Measurements from ENCODE around the gene KRTAP9-9. TPM values are rescaled to one million over a fixed set of nuclear protein-coding genes. Genes with fewer than 3 reads are reported as not detected.

The KRTAP9-9 gene
- total and polyA plus RNA-seq, 2 of the 8 experiments (the other 6 are each of a cell fraction or from before 2014, with no cell fraction given): not detected

GRCh38 chr17:41254861-41255260 lies 323 bp upstream of the KRTAP9-9 start:
- no peak overlapping the region for H4K91ac ChIP-seq (replicated peaks; ENCODE audit: insufficient read length, low read length)
- POLR2A ChIA-PET (ENCODE audit: partially characterized antibody): no interaction called here
- H3K9ac ChIP-seq (replicated peaks in 1 of 4; ENCODE audit: extremely low read depth in 1 of 4, low read depth in 3 of 4, low read length in 3 of 4): no peak overlapping the region
- no peaks in the 10 kb centered on the region; the same call in 1 of the 2 replicates for H3K23me2 ChIP-seq (ENCODE audit: low read depth, low read length)
- no peak overlapping the region for H3K18ac ChIP-seq (ENCODE audit: extremely low read depth, low read length)
- H3K23ac ChIP-seq (ENCODE audit: insufficient read length): no peak overlapping the region
- no peak overlapping the region for H2BK120ac ChIP-seq (replicated peaks; ENCODE audit: low read depth, low read length)
- H2BK20ac ChIP-seq (ENCODE audit: low read length): no peak overlapping the region
- DNase-seq (ENCODE audit: low read depth in 1 of 2, low spot score in 2 of 2) (no peak), FAIRE-seq (no peak)
- H3K56ac ChIP-seq (replicated peaks; ENCODE audit: insufficient read length, low read depth, low read length): no peak overlapping the region
- no peak overlapping the region for H3K14ac ChIP-seq (ENCODE audit: insufficient read length)
- H4K8ac ChIP-seq (ENCODE audit: extremely low read depth, insufficient read depth, low read length): no peak overlapping the region
- no peak overlapping the region for H3K4ac ChIP-seq (replicated peaks; ENCODE audit: insufficient read length, low read depth, low read length)
- H2BK15ac ChIP-seq (ENCODE audit: low read length): no peak overlapping the region
- H3K79me1 ChIP-seq (ENCODE audit: low read depth, low read length): no peaks in the 10 kb centered on the region
- H3K4me2 ChIP-seq (ENCODE audit: insufficient read depth in 1 of 2, low read depth in 2 of 2, low read length in 2 of 2): no peak overlapping the region
- H2BK12ac ChIP-seq (ENCODE audit: low read depth, low read length): no peak overlapping the region
- H3K9me3 ChIP-seq (ENCODE audit: insufficient read depth in 2 of 2, low read depth in 1 of 2, low read length in 1 of 2): no peaks in the 10 kb centered on the region
- H4K5ac ChIP-seq (ENCODE audit: insufficient read length, low read depth, low read length): no peak overlapping the region
- H2AFZ ChIP-seq (ENCODE audit: low read length): no peak overlapping the region
- no peaks in the 10 kb centered on the region for H3K36me3 ChIP-seq (ENCODE audit: control insufficient read depth in 2 of 4, insufficient read depth in 4 of 4, low read length in 3 of 4)
- 0% methylated on average over 1 of the region's 1 CpG; no CpG with 5 or more reads in 1 of the 2 experiments for WGBS, 2 experiments (ENCODE audit: extremely low coverage in 1 of 2, insufficient coverage in 1 of 2, insufficient read length in 1 of 2, insufficient replicate concordance in 2 of 2, low coverage in 1 of 2, low lambda C conversion rate in 2 of 2, missing lambda C conversion rate in 1 of 2)
- CTCF ChIA-PET (ENCODE audit: partially characterized antibody): interaction anchor here (1.0 kb wide), 1 partner anchor 18 kb away, joined by 3 read pairs; no protein-coding TSS in a partner anchor
- no peaks in the 10 kb centered on the region; a peak in 1 of 7 replicates for H3K27me3 ChIP-seq (replicated peaks in 1 of 4; ENCODE audit: control insufficient read depth in 3 of 4, extremely low read depth in 1 of 4, insufficient read depth in 3 of 4, low read length in 3 of 4)
- no peaks in the 10 kb centered on the region for H4K20me1 ChIP-seq (replicated peaks in 1 of 2; ENCODE audit: control insufficient read depth in 1 of 2, insufficient read depth in 2 of 2, low read length in 2 of 2)
- peaks cover 0 to 2% (median 0%) of the 10 kb centered on the region in 4 experiments; a peak in 2 of 7 replicates for H3K4me1 ChIP-seq (replicated peaks in 1 of 4; ENCODE audit: control insufficient read depth in 3 of 4, insufficient read depth in 4 of 4, low read length in 3 of 4)
- no peak overlapping the region for H3K4me3 ChIP-seq (ENCODE audit: extremely low read depth in 1 of 4, insufficient read depth in 2 of 4, low read depth in 3 of 4, low read length in 4 of 4)
- no peaks in the 10 kb centered on the region for H3K79me2 ChIP-seq (ENCODE audit: control insufficient read depth in 1 of 2, insufficient read depth in 2 of 2, low read length in 2 of 2)
- no peak overlapping the region for H2AK5ac ChIP-seq (ENCODE audit: low read depth, low read length)
- H3K27ac ChIP-seq (ENCODE audit: low read depth, low read length): no peak overlapping the region
- H2BK5ac ChIP-seq (ENCODE audit: low read depth, low read length): no peak overlapping the region
- TF ChIP-seq POU5F1 (IDR thresholded peaks at IDR 0.05; ENCODE audit: low read depth, low read length): no peak
- no peak for TF ChIP-seq CHD2 (IDR thresholded peaks at IDR 0.05; ENCODE audit: low read length)
- no peak for TF ChIP-seq NANOG (IDR thresholded peaks at IDR 0.05; ENCODE audit: insufficient read depth, low read depth, low read length, poor library complexity, severe bottlenecking)
- TF ChIP-seq RBBP5 (IDR thresholded peaks at IDR 0.05; ENCODE audit: borderline replicate concordance, low read depth, low read length): no peak
- TF ChIP-seq GTF2F1 (IDR thresholded peaks at IDR 0.05; ENCODE audit: borderline replicate concordance, low read depth, low read length): no peak
- no peak for TF ChIP-seq CBX5 (IDR thresholded peaks at IDR 0.05; ENCODE audit: low read depth, low read length)
- TF ChIP-seq GABPA (IDR thresholded peaks at IDR 0.05; ENCODE audit: borderline replicate concordance, insufficient read depth, low read length): no peak
- TF ChIP-seq TAF1 (IDR thresholded peaks at IDR 0.05; ENCODE audit: low read depth, low read length): no peak
- TF ChIP-seq ATF2 (IDR thresholded peaks at IDR 0.05; ENCODE audit: low read length): no peak
- TF ChIP-seq SP4 (IDR thresholded peaks at IDR 0.05; ENCODE audit: low read length): no peak
- TF ChIP-seq, protein P1, sequence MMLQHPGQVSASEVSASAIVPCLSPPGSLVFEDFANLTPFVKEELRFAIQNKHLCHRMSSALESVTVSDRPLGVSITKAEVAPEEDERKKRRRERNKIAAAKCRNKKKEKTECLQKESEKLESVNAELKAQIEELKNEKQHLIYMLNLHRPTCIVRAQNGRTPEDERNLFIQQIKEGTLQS (IDR thresholded peaks at IDR 0.05; ENCODE audit: insufficient read depth, low read depth, low read length): no peak
- no peak for TF ChIP-seq SUZ12 (IDR thresholded peaks at IDR 0.05; ENCODE audit: low read length)
- no peak for TF ChIP-seq CHD1 (IDR thresholded peaks at IDR 0.05; ENCODE audit: low read depth, low read length)

All from H1 (cell line).